Measurements from ENCODE around the gene USP5. TPM values are rescaled to one million over a fixed set of nuclear protein-coding genes. Genes with fewer than 3 reads are reported as not detected.
"Not testable (repeated sequence)": the region's sequence is repeated elsewhere in the genome, so short reads cannot be mapped to it uniquely, and the experiment has no call there.

Gene USP5
- total RNA-seq, 1 experiment from 2014 or later = 143 TPM

DNA sequence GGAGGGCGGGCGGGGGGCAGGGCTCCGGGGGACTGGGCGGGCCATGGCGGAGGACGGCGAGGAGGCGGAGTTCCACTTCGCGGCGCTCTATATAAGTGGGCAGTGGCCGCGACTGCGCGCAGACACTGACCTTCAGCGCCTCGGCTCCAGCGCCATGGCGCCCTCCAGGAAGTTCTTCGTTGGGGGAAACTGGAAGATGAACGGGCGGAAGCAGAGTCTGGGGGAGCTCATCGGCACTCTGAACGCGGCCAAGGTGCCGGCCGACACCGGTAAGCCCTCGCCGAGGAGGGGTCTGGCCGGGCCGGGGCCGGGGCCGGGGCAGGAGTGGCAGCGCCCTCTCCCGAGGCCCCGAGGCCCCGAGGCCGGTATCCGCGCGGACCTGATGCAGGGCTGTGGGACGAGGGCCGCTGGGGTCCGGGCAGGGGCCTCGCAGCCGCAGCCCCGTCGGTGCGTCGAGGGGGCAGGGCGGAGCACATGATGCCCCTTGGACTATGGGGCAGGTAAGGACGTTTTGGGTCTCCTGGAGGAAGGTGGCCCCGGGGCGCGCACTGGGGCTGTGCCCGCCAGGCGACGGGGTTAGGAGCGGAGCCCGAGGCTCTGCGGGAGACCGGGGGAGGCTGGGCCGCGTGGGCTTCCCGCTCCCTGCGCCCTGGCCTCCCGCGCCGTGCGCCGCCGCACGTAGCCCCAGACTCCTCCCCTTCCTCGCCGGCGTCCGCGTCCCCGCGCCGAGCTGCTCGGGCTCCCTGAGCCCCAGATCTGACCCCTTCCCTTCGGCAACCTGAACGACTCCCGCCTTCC is 15.7 kb downstream of the USP5 start, which contains the start of gene TPI1:
Gene TPI1, plus strand, starts transcription at position 119 of the 798 bp plus-strand sequence. Its CDS starts 36 bp downstream, at position 155.
- Histone ChIP-seq H3K4me3 (peak within 1 kb of the TSS; percentile 94), H3K36me3 (peaks cover 75% of the 10 kb centered on the region), H3K9me3 (no peaks in the 10 kb centered on the region), H3K27me3 (no peaks in the 10 kb centered on the region)
- DNase-seq = peak; percentile 78

DNA sequence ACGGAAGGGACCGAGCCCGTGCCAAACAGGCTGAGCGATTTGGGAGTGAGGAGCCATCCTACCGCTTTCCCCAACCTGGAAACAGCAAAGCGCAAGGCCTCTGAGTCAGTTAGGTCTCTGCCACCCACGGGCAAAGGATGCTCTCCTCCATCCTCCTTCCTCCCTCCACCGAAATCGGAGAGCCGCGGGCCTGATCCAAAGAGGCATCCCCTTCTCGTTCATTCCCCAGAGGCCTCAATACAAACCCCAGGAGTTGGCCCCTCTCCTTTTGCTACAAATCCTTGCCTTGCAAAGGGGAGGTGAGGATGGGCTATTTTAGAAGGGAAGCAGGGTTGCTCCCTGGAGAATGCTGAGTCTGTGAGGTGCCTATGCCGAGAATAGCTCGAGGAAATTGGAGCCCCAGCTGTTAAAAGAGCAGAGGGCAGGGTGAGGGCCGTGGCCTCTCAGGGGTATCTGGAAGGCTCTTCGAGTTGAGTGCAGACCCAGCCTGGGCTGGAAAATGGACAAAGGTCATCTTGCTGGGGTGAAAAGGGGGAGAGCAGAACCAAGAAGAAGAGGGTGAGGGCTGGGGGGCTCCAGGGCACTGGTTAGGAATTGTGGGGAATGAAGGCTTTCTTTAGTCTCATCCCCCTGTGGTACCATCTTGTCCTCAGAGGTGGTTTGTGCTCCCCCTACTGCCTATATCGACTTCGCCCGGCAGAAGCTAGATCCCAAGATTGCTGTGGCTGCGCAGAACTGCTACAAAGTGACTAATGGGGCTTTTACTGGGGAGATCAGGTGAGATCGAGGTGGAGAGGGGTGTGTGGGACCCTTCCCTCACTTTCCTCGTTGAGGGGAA is 16.5 kb downstream of the USP5 start:
- H3K9me3 ChIP-seq = no peaks in the 10 kb centered on the region
- H3K4me3 ChIP-seq = peak overlapping the region; percentile 94
- no peak for DNase-seq
- H3K36me3 ChIP-seq = peaks cover 67% of the 10 kb centered on the region
- H3K27me3 ChIP-seq = no peaks in the 10 kb centered on the region

DNA sequence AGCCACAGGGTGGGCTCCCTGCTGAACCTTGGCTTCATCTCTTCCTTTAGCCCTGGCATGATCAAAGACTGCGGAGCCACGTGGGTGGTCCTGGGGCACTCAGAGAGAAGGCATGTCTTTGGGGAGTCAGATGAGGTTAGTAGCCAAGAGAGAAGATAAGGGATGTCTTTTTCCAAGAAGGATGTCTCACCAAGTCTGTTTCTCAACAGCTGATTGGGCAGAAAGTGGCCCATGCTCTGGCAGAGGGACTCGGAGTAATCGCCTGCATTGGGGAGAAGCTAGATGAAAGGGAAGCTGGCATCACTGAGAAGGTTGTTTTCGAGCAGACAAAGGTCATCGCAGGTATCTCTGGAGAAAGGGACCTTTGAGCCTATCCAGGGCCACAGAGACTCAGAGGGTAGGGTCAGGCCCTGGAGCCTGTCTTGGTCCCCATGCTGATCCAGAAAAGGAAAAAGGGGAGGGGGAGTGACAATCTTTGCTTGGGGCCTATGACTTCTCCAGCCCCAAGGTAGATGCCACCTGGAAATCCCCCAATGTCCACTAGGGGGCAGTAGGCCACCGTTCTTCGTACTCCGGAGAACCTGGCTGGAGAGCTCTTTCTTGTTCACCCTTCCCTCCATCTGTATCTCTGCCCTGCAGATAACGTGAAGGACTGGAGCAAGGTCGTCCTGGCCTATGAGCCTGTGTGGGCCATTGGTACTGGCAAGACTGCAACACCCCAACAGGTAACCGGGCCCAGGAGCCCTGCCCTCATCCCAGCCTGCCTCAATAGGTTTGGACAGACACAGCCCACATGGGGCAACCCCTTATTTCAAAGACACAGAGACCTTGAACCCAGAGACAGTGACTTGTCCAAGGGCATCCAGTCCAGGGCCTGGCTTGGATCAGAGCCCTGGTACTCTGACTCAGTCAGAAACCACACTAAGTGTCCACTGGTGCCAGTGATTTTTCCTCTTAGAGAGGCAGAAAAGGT is 17.4 kb downstream of the USP5 start:
- no peaks in the 10 kb centered on the region for H3K9me3 ChIP-seq
- H3K27me3 ChIP-seq = no peaks in the 10 kb centered on the region
- peak; percentile 60 for DNase-seq
- H3K36me3 ChIP-seq = peaks cover 61% of the 10 kb centered on the region
- H3K4me3 ChIP-seq = peak overlapping the region; percentile 94

DNA sequence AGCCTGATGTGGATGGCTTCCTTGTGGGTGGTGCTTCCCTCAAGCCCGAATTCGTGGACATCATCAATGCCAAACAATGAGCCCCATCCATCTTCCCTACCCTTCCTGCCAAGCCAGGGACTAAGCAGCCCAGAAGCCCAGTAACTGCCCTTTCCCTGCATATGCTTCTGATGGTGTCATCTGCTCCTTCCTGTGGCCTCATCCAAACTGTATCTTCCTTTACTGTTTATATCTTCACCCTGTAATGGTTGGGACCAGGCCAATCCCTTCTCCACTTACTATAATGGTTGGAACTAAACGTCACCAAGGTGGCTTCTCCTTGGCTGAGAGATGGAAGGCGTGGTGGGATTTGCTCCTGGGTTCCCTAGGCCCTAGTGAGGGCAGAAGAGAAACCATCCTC is 18.4 kb downstream of the USP5 start:
- not testable (repeated sequence) for H3K4me3 ChIP-seq, H3K9me3 ChIP-seq, H3K27me3 ChIP-seq
- peaks cover 55% of the 10 kb centered on the region for H3K36me3 ChIP-seq
- peak; percentile 28 for DNase-seq

DNA sequence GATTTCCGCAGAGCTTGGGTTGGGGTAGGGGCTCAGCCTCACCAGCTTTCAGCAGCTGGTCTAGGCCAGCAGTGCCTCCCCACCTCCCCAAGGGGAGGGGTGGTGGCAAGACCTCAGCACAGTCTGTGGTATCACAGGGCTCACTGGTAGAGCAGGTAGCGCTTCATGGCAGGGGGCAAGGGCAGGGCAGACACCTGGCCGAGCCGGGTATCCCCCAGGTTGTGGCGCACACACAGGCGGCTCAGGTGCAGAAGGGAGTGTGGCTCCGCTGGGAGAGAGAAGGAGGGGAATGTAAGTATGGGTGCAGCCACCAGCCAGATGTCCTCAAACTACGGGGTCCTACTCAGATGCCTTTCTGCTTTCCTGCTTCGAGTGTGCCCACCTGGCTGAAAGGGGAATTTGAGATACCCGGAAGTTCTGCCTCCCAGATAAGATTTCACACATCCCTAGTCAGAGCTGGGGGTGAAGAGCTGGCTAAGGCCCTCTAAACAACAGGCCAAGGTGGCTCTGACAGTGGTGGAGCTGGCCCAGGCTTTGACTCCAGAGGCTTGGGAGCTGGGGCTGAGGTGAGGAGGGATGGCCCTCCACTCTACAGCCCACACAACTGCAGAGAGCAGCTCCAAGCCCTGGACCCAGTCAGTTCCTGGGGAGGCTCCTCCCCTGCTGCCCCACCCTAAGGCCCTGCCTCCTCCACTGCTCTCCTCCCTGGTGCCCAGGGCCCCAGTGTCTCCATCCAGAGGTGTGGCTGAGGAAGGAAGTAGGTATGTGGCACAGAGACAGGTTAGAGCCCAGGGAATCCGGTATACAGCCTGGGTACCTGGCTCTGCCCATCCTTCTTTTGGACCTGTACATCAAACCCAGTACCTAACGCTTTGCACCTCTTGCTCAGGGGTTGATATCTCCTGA is 19.4 kb downstream of the USP5 start:
- peaks cover 49% of the 10 kb centered on the region for H3K36me3 ChIP-seq

DNA sequence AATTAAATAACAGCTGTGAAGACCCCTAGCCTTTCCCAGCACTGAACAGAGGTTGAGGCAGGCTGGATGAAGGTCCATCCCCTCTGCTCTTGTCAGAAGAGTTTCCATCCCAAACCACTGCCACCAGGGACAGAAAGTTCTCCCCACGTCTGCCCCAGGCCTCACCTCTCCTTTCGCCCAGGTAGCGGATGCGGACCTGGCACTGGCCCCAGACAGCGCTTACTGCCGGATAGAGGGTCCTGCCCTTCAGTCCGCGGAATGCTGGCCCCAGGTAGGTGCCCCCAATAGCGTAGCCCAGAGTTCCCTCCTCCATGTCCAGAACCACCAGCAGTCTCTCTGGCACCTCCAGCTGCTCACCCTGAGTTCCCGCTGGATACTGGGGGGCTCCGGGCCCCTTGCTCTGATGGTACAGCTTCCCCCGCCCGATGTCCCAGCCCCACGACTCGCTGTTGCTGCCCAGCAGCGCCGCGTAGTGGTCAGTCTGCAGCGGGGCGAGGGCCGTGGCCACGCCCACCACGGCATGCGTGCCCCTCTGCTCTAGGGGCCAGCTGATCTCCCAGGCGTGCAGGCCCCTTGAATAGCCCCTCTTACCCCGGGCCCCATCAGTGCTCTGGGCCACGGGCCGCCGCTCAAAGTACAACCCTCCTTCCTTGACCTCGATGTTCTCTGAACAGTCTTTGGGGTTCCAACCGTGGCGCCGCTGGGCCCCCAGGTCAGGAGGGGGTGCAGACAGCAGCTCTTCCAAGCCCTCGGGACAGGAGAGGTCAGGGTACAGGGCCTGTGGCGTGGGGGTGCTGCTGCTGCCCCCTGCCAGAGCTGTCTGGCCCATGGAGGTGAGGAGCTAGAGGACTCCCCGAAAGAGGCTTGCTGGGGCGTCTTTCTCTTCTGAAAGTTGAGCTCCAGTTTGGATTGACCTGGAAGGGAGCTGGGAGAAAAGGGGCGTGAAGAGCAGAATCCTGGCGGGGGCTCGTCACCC is 20.4 kb downstream of the USP5 start:
- peak; percentile 81 for DNase-seq
- Histone ChIP-seq H3K36me3 (peaks cover 48% of the 10 kb centered on the region), H3K4me3 (peak overlapping the region; percentile 92), H3K9me3 (no peaks in the 10 kb centered on the region), H3K27me3 (no peaks in the 10 kb centered on the region)

More for the DNA sequence above, 19.4 kb downstream of the USP5 start:
- DNase-seq = peak; percentile 62
- H3K27me3 ChIP-seq = no peaks in the 10 kb centered on the region
- H3K9me3 ChIP-seq = no peaks in the 10 kb centered on the region
- H3K4me3 ChIP-seq = peak overlapping the region; percentile 92

DNA sequence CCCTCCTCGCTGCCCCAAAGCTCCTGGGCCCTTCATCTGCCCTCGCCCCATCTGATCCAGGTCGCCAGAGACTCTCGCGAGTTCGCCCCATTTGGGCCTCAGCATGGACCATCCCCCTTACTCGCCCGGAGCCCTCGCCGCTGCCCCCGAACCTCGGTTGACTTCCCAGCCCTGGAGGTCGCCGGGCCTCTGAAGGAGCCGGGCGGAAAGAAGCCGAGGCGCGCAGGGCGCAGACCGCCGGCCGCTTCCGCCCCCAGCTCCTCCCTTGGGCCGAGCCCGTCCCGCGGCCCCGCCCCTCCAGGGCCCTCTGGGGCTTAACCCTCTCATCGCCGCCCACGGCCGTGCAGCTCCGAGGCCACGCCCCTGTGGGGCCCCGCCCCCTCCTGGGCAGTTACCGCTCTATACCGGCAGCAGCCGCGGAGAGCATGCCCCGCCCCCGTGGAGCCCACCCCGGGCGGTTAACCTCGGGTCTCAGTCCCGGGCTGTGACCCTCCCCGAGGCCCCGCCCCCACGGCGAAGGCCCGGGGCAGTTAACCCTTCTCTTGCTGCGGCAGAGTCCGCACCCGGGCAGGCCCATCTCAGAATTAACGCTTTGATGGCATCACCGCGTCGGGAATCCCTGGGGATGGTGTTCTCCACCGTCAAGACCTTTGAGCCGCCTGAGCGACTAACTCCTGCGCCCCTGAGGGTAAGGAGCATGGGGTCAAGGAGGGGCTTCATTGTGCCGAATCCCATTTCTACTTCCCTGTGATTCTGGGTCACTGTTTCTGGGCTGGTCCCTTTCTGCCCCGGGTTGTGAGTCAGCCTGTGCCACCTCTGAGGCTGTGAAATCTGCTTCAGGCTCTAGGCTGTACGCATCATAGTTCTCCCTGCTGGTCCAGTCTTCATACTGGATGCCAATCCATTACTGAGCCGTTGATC is 21.4 kb downstream of the USP5 start, which contains the start of gene SPSB2:
Gene SPSB2, minus strand, starts transcription at position 210 of the 921 bp plus-strand sequence. CDS start 402 bp downstream, outside the sequence.
- Histone ChIP-seq H3K9me3 (no peaks in the 10 kb centered on the region), H3K4me3 (peak within 1 kb of the TSS; percentile 92), H3K36me3 (peaks cover 41% of the 10 kb centered on the region), H3K27me3 (no peaks in the 10 kb centered on the region)
- DNase-seq = peak; percentile 98

DNA sequence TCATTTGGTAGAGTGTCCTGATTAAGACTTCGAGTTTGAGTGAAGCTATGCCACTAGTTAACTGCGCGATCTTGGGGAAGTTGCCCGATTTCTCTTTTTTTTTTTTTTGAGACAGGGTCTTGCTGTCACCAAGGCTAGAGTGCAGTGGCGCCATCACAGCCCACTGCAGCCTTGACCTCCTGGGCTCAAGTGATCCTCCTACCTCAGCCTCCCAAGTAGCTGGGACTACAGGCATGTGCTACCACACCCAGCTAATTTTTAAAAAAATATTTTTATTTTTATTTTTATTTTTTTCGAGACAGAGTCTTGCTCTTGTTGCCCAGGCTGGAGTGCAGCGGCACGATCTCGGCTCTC is 22.0 kb downstream of the USP5 start:
- DNase-seq, H3K27me3 ChIP-seq, H3K9me3 ChIP-seq: not testable (repeated sequence)
- Histone ChIP-seq H3K4me3 (peak overlapping the region; percentile 92), H3K36me3 (peaks cover 36% of the 10 kb centered on the region)

DNA sequence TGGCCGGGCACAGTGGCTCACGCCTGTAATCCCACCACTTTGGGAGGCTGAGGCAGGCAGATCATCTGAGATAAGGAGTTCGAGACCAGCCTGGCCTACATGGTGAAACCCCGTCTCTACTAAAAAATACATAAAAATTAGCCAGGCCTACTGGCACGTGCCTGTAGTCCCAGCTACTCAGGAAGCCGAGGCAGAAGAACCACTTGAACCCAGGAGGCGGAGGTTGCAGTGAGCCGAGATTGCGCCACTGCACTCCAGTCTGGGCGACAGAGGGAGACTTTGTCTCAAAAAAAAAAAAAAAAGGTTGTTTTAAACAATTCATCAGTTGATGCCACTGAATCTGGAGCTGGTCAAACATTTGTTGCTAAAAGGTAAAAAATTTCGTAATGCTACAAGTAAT is 27.9 kb downstream of the USP5 start:
- not testable (repeated sequence) for H3K9me3 ChIP-seq, H3K4me3 ChIP-seq

DNA sequence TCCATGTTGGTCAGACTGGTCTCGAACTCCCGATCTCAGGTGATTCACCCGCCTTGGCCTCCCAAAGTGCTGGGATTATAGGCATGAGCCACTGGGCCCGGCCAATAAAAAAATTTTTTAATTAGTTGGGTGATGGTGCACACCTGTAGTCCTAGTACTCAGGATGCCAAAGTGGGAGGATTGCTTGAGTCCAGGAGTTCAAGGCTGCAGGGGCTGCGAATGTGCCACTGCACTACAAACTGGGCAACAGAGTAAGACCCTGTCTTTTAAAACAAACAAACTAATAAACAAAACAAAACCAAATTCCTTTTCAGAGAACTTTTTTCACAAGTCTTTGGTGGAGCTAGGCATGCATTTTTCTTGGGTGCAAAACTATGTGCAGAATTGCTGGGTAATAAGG is 31.3 kb downstream of the USP5 start:
- no peak overlapping the region for H3K4me3 ChIP-seq
- no peaks in the 10 kb centered on the region for H3K27me3 ChIP-seq
- H3K36me3 ChIP-seq = peaks cover 8% of the 10 kb centered on the region
- DNase-seq = no peak
- H3K9me3 ChIP-seq = no peaks in the 10 kb centered on the region

More for the DNA sequence above, 27.9 kb downstream of the USP5 start:
- H3K36me3 ChIP-seq, DNase-seq, H3K27me3 ChIP-seq: not testable (repeated sequence)

DNA sequence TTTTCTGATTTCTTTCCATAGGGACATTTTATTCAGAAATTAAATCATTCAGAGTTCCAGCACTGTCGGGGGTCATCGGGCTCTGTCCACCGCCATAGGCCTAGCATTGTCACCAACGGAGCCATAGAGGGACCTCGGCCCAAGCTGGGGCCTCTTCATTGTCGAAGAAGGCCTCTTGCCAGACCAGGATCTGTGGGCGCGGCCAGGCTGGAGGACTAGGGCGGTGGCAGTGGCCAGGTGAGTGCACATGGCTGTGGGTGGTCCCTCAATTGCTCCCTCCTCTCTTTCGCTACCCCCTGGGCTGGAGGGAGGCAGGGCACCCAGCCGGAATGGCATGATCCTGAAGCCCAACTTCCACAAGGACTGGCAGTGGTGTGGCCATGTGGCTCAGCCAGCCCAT is 31.7 kb downstream of the USP5 start:
- no peak for DNase-seq
- Histone ChIP-seq H3K9me3 (no peaks in the 10 kb centered on the region), H3K36me3 (peaks cover 8% of the 10 kb centered on the region), H3K27me3 (no peaks in the 10 kb centered on the region), H3K4me3 (no peak overlapping the region)

DNA sequence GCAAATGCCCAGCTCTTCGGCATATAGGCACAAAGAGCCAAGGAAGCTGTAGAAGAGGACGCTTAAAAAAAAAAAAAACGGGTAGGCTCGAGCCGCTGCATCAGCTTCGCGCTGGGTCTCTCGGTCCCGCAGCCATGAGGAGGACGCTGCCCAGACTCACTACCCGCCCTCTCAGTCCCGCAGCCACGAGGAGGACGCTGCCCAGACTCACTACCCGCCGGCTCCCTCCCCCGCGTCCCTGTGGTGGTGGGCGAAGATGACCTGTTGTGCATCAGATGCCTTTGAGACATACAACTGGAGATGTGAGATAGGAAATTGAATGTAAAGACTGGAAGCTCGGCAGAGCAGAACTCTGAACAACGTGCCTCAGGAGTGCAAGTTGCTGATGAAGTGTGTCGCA is 32.6 kb downstream of the USP5 start:
- peaks cover 5% of the 10 kb centered on the region; the same call in 1 of the 2 replicates for H3K36me3 ChIP-seq
- no peaks in the 10 kb centered on the region for H3K27me3 ChIP-seq
- no peaks in the 10 kb centered on the region for H3K9me3 ChIP-seq
- no peak for DNase-seq
- no peak overlapping the region for H3K4me3 ChIP-seq

DNA sequence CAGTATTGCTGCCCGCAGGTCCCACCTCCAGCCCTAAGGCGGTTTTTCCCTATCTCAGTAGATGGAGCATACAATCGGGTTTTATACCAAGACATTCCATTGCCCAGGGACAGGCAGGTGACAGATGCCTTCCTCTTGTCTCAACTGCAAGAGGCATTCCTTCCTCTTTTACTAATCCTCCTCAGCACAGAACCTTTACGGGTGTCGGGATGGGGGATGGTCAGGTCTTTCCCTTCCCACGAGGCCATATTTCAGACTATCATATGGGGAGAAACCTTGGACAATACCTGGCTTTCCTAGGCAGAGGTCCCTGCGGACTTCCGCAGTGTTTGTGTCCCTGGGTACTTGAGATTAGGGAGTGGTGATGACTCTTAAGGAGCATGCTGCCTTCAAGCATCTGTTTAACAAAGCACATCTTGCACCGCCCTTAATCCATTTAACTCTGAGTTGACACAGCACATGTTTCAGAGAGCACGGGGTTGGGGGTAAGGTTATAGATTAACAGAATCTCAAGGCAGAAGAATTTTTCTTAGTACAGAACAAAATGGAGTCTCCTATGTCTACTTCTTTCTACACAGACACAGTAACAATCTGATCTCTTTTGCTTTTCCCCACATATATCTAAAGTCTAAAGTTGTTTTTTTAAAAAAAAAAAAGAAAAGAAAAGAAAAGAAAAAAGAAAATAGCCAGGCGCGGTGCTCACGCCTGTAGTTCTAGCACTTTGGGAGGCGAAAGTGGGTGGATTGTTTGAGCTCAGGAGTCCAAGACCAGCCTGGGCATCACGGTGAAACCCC is 34.5 kb downstream of the USP5 start:
- DNase-seq, H3K4me3 ChIP-seq, H3K27me3 ChIP-seq, H3K9me3 ChIP-seq: not testable (repeated sequence)
- peaks cover 11% of the 10 kb centered on the region for H3K36me3 ChIP-seq

Measured in MG63 (cell line).